B cell (primary cell): Measurements from ENCODE around the gene USP28. TPM values are rescaled to one million over a fixed set of nuclear protein-coding genes. Genes with fewer than 3 reads are reported as not detected.

ENCODE experiments used
- ATAC-seq: fragments of 200-7000 bp; cut with Tn5 transposase; one replicate; pipeline ENCODE4 v1.10.0; 2021; ENCODE audit warnings: low read depth, mild to moderate bottlenecking, moderate number of reproducible peaks, moderate library complexity
- CTCF ChIA-PET: fragments of 350-600 bp; sonication (Branson Sonifier 250); formaldehyde crosslinking; loops from one replicate; lab custom pipeline; 2021; ENCODE audit warnings: antibody characterized with exemption, inconsistent platforms; lab: Charles Lee
- POLR2A ChIA-PET: fragments of 350-600 bp; sonication (Branson Sonifier 250); formaldehyde crosslinking; loops from one replicate; lab custom pipeline; 2021; ENCODE audit warnings: antibody characterized with exemption; lab: Charles Lee
- DNase-seq: peaks from one replicate; pipeline ENCODE4 v3.0.0; 2013
- H2AFZ ChIP-seq: 2 replicates; pipeline ENCODE4 v1.6.1; 2012; ENCODE audit warnings: mild to moderate bottlenecking, low read depth, low read length; ENCODE audit not compliant: insufficient read depth, poor library complexity, severe bottlenecking
- H3K27ac ChIP-seq, 2 donors: 1 replicate in 1 of 2; 2 replicates in 1 of 2; pipeline ENCODE4 v1.5.1; 2012 to 2013; ENCODE audit warnings: low read length in 2 of 2, mild to moderate bottlenecking in 2 of 2, moderate library complexity in 1 of 2
- H3K27me3 ChIP-seq, 4 experiments: fragments of 200-600 bp in 1 of 4; sonication (generic) in 1 of 4; replicated peaks in 1 of 4; 1 replicate in 2 of 4; 2 replicates in 2 of 4; pipeline versions ENCODE4 v1.6.1 to v1.7.0; 2013 to 2016; ENCODE audit warnings: low read length in 3 of 4, mild to moderate bottlenecking in 2 of 4, mixed read lengths in 1 of 4, moderate library complexity in 1 of 4; ENCODE audit not compliant: insufficient read depth in 4 of 4, control insufficient read depth in 3 of 4; ENCODE audit errors: control extremely low read depth in 1 of 4
- H3K36me3 ChIP-seq, 2 experiments: replicated peaks in 1 of 2; 1 replicate in 1 of 2; 2 replicates in 1 of 2; pipeline versions ENCODE4 v1.6.1 to v1.7.1; 2013; ENCODE audit warnings: low read length in 1 of 2; ENCODE audit not compliant: insufficient read depth in 2 of 2, control insufficient read depth in 1 of 2; ENCODE audit errors: control extremely low read depth in 1 of 2, extremely low read depth in 1 of 2
- H3K4me1 ChIP-seq, 2 donors: fragments of 200-600 bp in 1 of 2; sonication (generic) in 1 of 2; 1 replicate in 1 of 2; 2 replicates in 1 of 2; pipeline versions ENCODE4 v1.5.1 to v1.6.1; 2013 to 2017; ENCODE audit warnings: low read length in 2 of 2; ENCODE audit not compliant: control insufficient read depth in 2 of 2, insufficient read depth in 2 of 2
- H3K4me2 ChIP-seq: replicated peaks from 2 replicates; pipeline ENCODE3; 2012; ENCODE audit warnings: mild to moderate bottlenecking, low read depth, low read length; ENCODE audit not compliant: poor library complexity, severe bottlenecking
- H3K4me3 ChIP-seq, 5 experiments: fragments of 200-600 bp in 1 of 5; sonication (generic) in 1 of 5; 1 replicate in 3 of 5; 2 replicates in 2 of 5; pipeline versions ENCODE4 v1.5.1 to v1.7.0; 2011 to 2016; ENCODE audit warnings: low read length in 4 of 5, mild to moderate bottlenecking in 4 of 5, low read depth in 2 of 5, control low read depth in 1 of 5, moderate library complexity in 1 of 5; ENCODE audit not compliant: insufficient read depth in 1 of 5; ENCODE audit errors: control extremely low read depth in 1 of 5, extremely low read depth in 1 of 5
- H3K79me2 ChIP-seq: fragments of 200-600 bp; sonication (generic); one replicate; pipeline ENCODE4 v1.6.0; 2016; ENCODE audit warnings: low read length; ENCODE audit not compliant: control insufficient read depth, insufficient read depth
- H3K9ac ChIP-seq: fragments of 200-600 bp; sonication (generic); 2 replicates; pipeline ENCODE4 v1.6.1; 2017; ENCODE audit warnings: mild to moderate bottlenecking, low read length, moderate library complexity
- H3K9me3 ChIP-seq, 3 donors: one replicate each; pipeline versions ENCODE4 v1.6.1 to v1.7.1; 2013; ENCODE audit warnings: low read length in 2 of 3; ENCODE audit not compliant: control insufficient read depth in 2 of 3, insufficient read depth in 1 of 3; ENCODE audit errors: control extremely low read depth in 1 of 3
- H4K20me1 ChIP-seq: 2 replicates; pipeline ENCODE4 v1.6.0; 2012; ENCODE audit warnings: mild to moderate bottlenecking, low read length; ENCODE audit not compliant: insufficient read depth, control insufficient read depth, poor library complexity, severe bottlenecking
- H3K27ac Mint-ChIP-seq: one replicate; pipeline ENCODE4 v1.8.0; 2021; ENCODE audit warnings: mixed read lengths
- H3K27me3 Mint-ChIP-seq: one replicate; pipeline ENCODE4 v1.8.0; 2021; ENCODE audit warnings: mixed read lengths
- H3K4me1 Mint-ChIP-seq: one replicate; pipeline ENCODE4 v1.8.0; 2021; ENCODE audit warnings: mixed read lengths
- H3K4me3 Mint-ChIP-seq: one replicate; pipeline ENCODE4 v1.8.0; 2021; ENCODE audit warnings: mixed read lengths
- H3K9me3 Mint-ChIP-seq: one replicate; pipeline ENCODE4 v1.8.0; 2022; ENCODE audit warnings: mixed read lengths; ENCODE audit not compliant: insufficient read depth
- CTCF ChIP-seq: fragments of 200-600 bp; IDR thresholded peaks from one replicate; pipeline ENCODE4 v1.8.0; 2022; ENCODE audit warnings: antibody characterized with exemption, mild to moderate bottlenecking
- EZH2 ChIP-seq: IDR thresholded peaks from 2 replicates; pipeline ENCODE4 v1.6.1; 2012; ENCODE audit warnings: borderline replicate concordance, low read depth, mild to moderate bottlenecking, moderate library complexity, low read length; ENCODE audit not compliant: insufficient read depth, poor library complexity, severe bottlenecking
- WGBS: methylation state at CpG from one replicate; pipeline ENCODE4 v1.1.5; 2013; ENCODE audit warnings: missing lambda C conversion rate; ENCODE audit not compliant: insufficient coverage; 5-methylcytosine and 5-hydroxymethylcytosine counted together
- intact Hi-C: fragments of 100-400 bp; cut with micrococcal nuclease; formaldehyde crosslinking; loops from one replicate; pipeline ENCODE4 v1.10.0; 2022
- polyA plus RNA-seq: library from polyadenylated mRNA; depleted of rRNA; stranded (reverse); fragments of >200 nt; gene quantifications from 2 replicates; pipeline ENCODE4 v1.2.3, GENCODE V29; 2012
- total RNA-seq, 2 donors: library from RNA; stranded (reverse); fragments of 120-200 nt in 1 of 2; gene quantifications; 1 replicate in 1 of 2; 2 replicates in 1 of 2; pipeline versions ENCODE4 v1.2.3 to v1.2.4, GENCODE V29; 2013 to 2022

Gene USP28
- total and polyA plus RNA-seq, 2 donors (not counting 1 experiment from before 2014, with no cell fraction given), result 78.0 to 104 TPM

GRCh38 chr11:113896156-113896879 lies 20.9 kb upstream of the USP28 start:
- Histone ChIP-seq H3K4me1 (peaks cover 5 to 13% of the 10 kb centered on the region in 2 donors), H3K9me3 (no peaks in the 10 kb centered on the region), H3K27ac (no peak overlapping the region), H2AFZ (no peak overlapping the region), H3K9ac (no peak overlapping the region), H4K20me1 (no peaks in the 10 kb centered on the region), H3K27me3 (no peaks in the 10 kb centered on the region), H3K4me3 (no peak overlapping the region), H3K4me2 (no peak overlapping the region), H3K79me2 (no peaks in the 10 kb centered on the region), H3K36me3 (no peaks in the 10 kb centered on the region)
- WGBS, result 50% methylated on average over 4 of the region's 10 CpGs
- no peak overlapping the region for H3K4me3 Mint-ChIP-seq
- no peak overlapping the region for H3K27ac Mint-ChIP-seq
- peak; percentile 84 for TF ChIP-seq CTCF
- no peak for TF ChIP-seq EZH2
- peak; percentile 84 for ATAC-seq
- ChIA-PET POLR2A (interaction anchor here (0.6 to 1.7 kb wide), 8 partner anchors 16 to 366 kb away, joined by 3 to 10 read pairs (median 4); no protein-coding TSS in a partner anchor), CTCF (interaction anchor here (0.7 to 12.1 kb wide), 67 partner anchors 7 to 521 kb away, joined by 3 to 472 read pairs (median 4); partner anchors contain the start of genes HTR3A, HTR3B, USP28 and ZBTB16)
- no peaks in the 10 kb centered on the region for H3K9me3 Mint-ChIP-seq
- peak; percentile 75 for DNase-seq
- peaks cover 16% of the 10 kb centered on the region for H3K4me1 Mint-ChIP-seq
- intact Hi-C loops, result loop anchor here (1.0 to 5.0 kb wide), 6 partner anchors 81 to 365 kb away; partner anchors contain the start of gene HTR3A
- no peaks in the 10 kb centered on the region for H3K27me3 Mint-ChIP-seq
